GM23338 (cell line): ENCODE measurements around the gene LRRC73.

Experiments
- POLR2AphosphoS5 ChIP-seq: IDR thresholded peaks from 2 replicates; pipeline ENCODE4 v1.6.1; 2016; ENCODE audit warnings: antibody characterized with exemption, low read depth
- REST ChIP-seq: IDR thresholded peaks from one replicate; pipeline ENCODE4 v1.6.1; 2018; ENCODE audit warnings: antibody characterized with exemption; ENCODE audit not compliant: unreplicated experiment
- TF ChIP-seq, protein P1 (sequence below), 2 experiments: fragments of 200-600 bp in 1 of 2; sonication (generic) in 1 of 2; conservative IDR thresholded peaks; 2 replicates each; pipeline versions ENCODE4 v1.5.1 to v1.6.1; 2016 to 2017; ENCODE audit warnings: antibody characterized with exemption in 2 of 2, low read depth in 2 of 2, mild to moderate bottlenecking in 2 of 2, moderate library complexity in 1 of 2

DNA sequence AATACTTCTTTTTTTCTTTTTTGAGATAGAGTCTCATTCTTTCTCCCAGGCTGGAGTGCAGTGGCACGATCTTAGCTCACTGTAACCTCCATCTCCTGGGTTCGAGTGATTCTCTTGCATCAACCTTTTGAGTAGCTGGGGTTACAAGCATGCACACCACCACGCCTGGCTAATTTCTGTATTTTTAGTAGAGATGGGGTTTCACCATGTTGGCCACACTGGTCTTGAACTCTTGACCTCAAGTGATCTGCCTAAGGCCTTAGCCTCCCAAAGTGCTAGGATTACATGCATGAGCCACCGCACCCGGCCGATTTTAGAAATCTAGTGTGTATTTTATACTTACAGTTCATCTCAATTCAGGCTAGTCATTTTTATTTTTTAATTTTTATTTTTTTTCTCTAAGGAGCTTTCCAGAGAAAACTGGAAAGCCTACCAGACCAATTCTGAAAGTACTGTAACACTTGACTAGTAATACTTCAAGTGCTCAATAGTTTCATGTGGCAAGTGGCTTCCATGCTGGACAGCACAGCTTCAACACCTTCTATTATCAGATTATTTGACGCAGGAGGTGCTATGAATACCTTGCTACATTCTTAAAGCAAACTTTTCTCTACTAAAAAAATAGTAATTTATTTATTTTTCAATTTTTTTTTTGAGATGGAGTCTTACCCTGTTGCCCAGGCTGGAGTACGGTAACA is 31.8 kb upstream of the LRRC73 start:
- no peak for TF ChIP-seq REST
- TF ChIP-seq, protein P1, sequence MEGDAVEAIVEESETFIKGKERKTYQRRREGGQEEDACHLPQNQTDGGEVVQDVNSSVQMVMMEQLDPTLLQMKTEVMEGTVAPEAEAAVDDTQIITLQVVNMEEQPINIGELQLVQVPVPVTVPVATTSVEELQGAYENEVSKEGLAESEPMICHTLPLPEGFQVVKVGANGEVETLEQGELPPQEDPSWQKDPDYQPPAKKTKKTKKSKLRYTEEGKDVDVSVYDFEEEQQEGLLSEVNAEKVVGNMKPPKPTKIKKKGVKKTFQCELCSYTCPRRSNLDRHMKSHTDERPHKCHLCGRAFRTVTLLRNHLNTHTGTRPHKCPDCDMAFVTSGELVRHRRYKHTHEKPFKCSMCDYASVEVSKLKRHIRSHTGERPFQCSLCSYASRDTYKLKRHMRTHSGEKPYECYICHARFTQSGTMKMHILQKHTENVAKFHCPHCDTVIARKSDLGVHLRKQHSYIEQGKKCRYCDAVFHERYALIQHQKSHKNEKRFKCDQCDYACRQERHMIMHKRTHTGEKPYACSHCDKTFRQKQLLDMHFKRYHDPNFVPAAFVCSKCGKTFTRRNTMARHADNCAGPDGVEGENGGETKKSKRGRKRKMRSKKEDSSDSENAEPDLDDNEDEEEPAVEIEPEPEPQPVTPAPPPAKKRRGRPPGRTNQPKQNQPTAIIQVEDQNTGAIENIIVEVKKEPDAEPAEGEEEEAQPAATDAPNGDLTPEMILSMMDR (conservative IDR thresholded peaks at IDR 0.05; ENCODE audit: low read depth in 2 of 2), result no peak
- TF ChIP-seq POLR2AphosphoS5, result no peak
